GM12878 (cell line): ENCODE measurements around the gene LAMA5. TPM values are rescaled to one million over a fixed set of nuclear protein-coding genes. Genes with fewer than 3 reads are reported as not detected.

Source experiments
- ATAC-seq: fragments of 200-7000 bp; cut with Tn5 transposase; 3 replicates; pipeline ENCODE4 v1.9.1; 2020; ENCODE audit warnings: mild to moderate bottlenecking, moderate library complexity
- BruUV-seq: library from RNA; stranded (reverse); fragments of 400-500 nt; replicated peaks from 2 replicates; lab custom pipeline; 2021; lab: Mats Ljungman, UMichigan
- CTCF ChIA-PET: fragments of 300-600 bp; sonication (Branson Sonifier 250); formaldehyde crosslinking; extraction: SDS; loops from one replicate; lab custom pipeline; 2021; ENCODE audit warnings: inconsistent platforms; lab: Yijun Ruan, JAX
- POLR2A ChIA-PET: fragments of 350-600 bp; formaldehyde crosslinking; extraction: SDS; loops from one replicate; lab custom pipeline; 2021; ENCODE audit warnings: inconsistent platforms; lab: Charles Lee
- RAD21 ChIA-PET: fragments of 300-600 bp; sonication (Branson Sonifier 250); formaldehyde crosslinking; loops from one replicate; lab custom pipeline; 2023; ENCODE audit warnings: antibody characterized with exemption; ENCODE audit not compliant: unreplicated experiment; lab: Charles Lee
- SMC1A ChIA-PET: fragments of 300-600 bp; sonication (Branson Sonifier 250); formaldehyde crosslinking; loops from one replicate; lab custom pipeline; 2023; ENCODE audit not compliant: unreplicated experiment, uncharacterized antibody; lab: Charles Lee
- DNase-seq: peaks from one replicate; pipeline ENCODE4 v3.0.0-alpha.2; 2011; ENCODE audit warnings: low read depth, low spot score
- FAIRE-seq: peaks from 3 replicates; lab custom pipeline; 2011; peaks lifted over from hg19 to GRCh38; lab: Jason Lieb, UNC
- H2AFZ ChIP-seq: 2 replicates; pipeline ENCODE4 v1.6.0; 2011; ENCODE audit warnings: low read depth, low read length, control low read depth; ENCODE audit not compliant: control insufficient read depth
- H3K27ac ChIP-seq: 2 replicates; pipeline ENCODE4 v1.5.1; 2011; ENCODE audit warnings: control low read depth; ENCODE audit not compliant: control insufficient read depth, insufficient read depth
- H3K27me3 ChIP-seq, 2 experiments: replicated peaks in 1 of 2; 2 replicates each; pipeline versions ENCODE4 v1.6.0 to v1.6.1; 2011; ENCODE audit warnings: low read length in 1 of 2; ENCODE audit not compliant: control insufficient read depth in 2 of 2, insufficient read depth in 2 of 2
- H3K36me3 ChIP-seq, 2 experiments: 2 replicates each; pipeline ENCODE4 v1.5.1; 2011; ENCODE audit warnings: low read length in 1 of 2; ENCODE audit not compliant: control insufficient read depth in 2 of 2, insufficient read depth in 2 of 2
- H3K4me1 ChIP-seq: 2 replicates; pipeline ENCODE4 v1.6.1; 2011; ENCODE audit warnings: mild to moderate bottlenecking, low read length, moderate library complexity, mixed read lengths; ENCODE audit not compliant: control insufficient read depth, insufficient read depth
- H3K4me2 ChIP-seq: 2 replicates; pipeline ENCODE4 v1.6.0; 2011; ENCODE audit warnings: control low read depth; ENCODE audit not compliant: control insufficient read depth, insufficient read depth
- H3K4me3 ChIP-seq: fragments of 200-600 bp; sonication (generic); 2 replicates; pipeline ENCODE4 v1.5.1; 2016
- H3K79me2 ChIP-seq: 2 replicates; pipeline ENCODE4 v1.6.0; 2011; ENCODE audit warnings: low read length; ENCODE audit not compliant: control insufficient read depth, insufficient read depth
- H3K9ac ChIP-seq: 2 replicates; pipeline ENCODE4 v1.8.0; 2011; ENCODE audit warnings: low read length, control low read depth, mixed read lengths; ENCODE audit not compliant: control insufficient read depth, insufficient read depth
- H3K9me3 ChIP-seq: replicated peaks from 3 replicates; pipeline ENCODE4 v1.5.1; 2011; ENCODE audit warnings: mild to moderate bottlenecking, low read length; ENCODE audit not compliant: control insufficient read depth, insufficient read depth
- H4K20me1 ChIP-seq: 2 replicates; pipeline ENCODE4 v1.6.0; 2011; ENCODE audit not compliant: control insufficient read depth, insufficient read depth
- BHLHE40 ChIP-seq, 2 experiments: fragments of 450-650 bp in 1 of 2; IDR thresholded peaks; 2 replicates each; pipeline ENCODE4 v1.6.1; 2011 to 2017; ENCODE audit warnings: low read depth in 2 of 2, borderline replicate concordance in 1 of 2, improper control_type of control experiment in 1 of 2, low read length in 1 of 2, mild to moderate bottlenecking in 1 of 2
- FOS ChIP-seq: IDR thresholded peaks from 3 replicates; pipeline ENCODE4 v1.6.1; 2011; ENCODE audit warnings: borderline replicate concordance; ENCODE audit not compliant: insufficient read length; ENCODE audit errors: extremely low read depth
- NR2F1 ChIP-seq: fragments of 450-650 bp; conservative IDR thresholded peaks from 2 replicates; pipeline ENCODE4 v1.6.1; 2017; ENCODE audit warnings: mild to moderate bottlenecking
- PAX5 ChIP-seq: IDR thresholded peaks from 2 replicates; pipeline ENCODE4 v1.6.1; 2011; ENCODE audit warnings: low read depth, low read length, borderline replicate concordance
- RBBP5 ChIP-seq: fragments of 200-600 bp; sonication (generic); conservative IDR thresholded peaks from 2 replicates; pipeline ENCODE4 v1.6.1; 2016
- TCF12 ChIP-seq: IDR thresholded peaks from 2 replicates; pipeline ENCODE4 v1.6.1; 2011; ENCODE audit warnings: low read depth, mild to moderate bottlenecking, low read length
- TCF3 ChIP-seq: IDR thresholded peaks from 2 replicates; pipeline ENCODE4 v1.6.1; 2012; ENCODE audit warnings: low read depth, mild to moderate bottlenecking, low read length, borderline replicate concordance; ENCODE audit not compliant: insufficient read depth
- TCF7 ChIP-seq: IDR thresholded peaks from 2 replicates; pipeline ENCODE4 v1.6.1; 2014; ENCODE audit warnings: antibody characterized with exemption, borderline replicate concordance
- WGBS: methylation state at CpG from one replicate; pipeline ENCODE4 v1.1.6; 2016; ENCODE audit warnings: low lambda C conversion rate; ENCODE audit not compliant: insufficient replicate concordance, insufficient coverage; ENCODE audit errors: missing lambda C conversion rate; 5-methylcytosine and 5-hydroxymethylcytosine counted together
- in situ Hi-C: fragments of 300-500 bp; cut with MboI; formaldehyde crosslinking; loops from 9 replicates; pipeline ENCODE4 v1.14.3; 2018; ENCODE audit warnings: mixed read lengths
- intact Hi-C: fragments of 100-400 bp; cut with micrococcal nuclease; formaldehyde crosslinking; loops from one replicate; pipeline ENCODE4 v1.14.2; 2022; ENCODE audit not compliant: unreplicated experiment
- polyA plus RNA-seq, 11 experiments: library from polyadenylated mRNA; depleted of rRNA in 4 of 11; unstranded in 6 of 11; stranded (reverse) in 5 of 11; fragments of >200 nt; fragmentation: Nextera tagmentation in 4 of 11; fragmentation: Illumina TruSeq in 1 of 11; extraction: Ambion mirVana in 4 of 11; extraction: Trizol in 1 of 11; gene quantifications; 1 replicate in 1 of 11; 2 replicates in 10 of 11; pipeline versions ENCODE4 v1.2.1 to v1.2.3, GENCODE V29; 2011 to 2016; ENCODE audit warnings: inconsistent platforms in 2 of 11, missing spikeins in 2 of 11, low read depth in 1 of 11
- total RNA-seq, 4 experiments: library from RNA; depleted of rRNA in 3 of 4; stranded (reverse); fragments of >200 nt in 3 of 4; fragmentation: Illumina TruSeq in 1 of 4; extraction: Trizol in 1 of 4; gene quantifications; 2 replicates each; pipeline versions ENCODE4 v1.2.1 to v1.2.3, GENCODE V29; 2013 to 2021
- TF ChIP-seq, protein P1 (sequence below): IDR thresholded peaks from 2 replicates; pipeline ENCODE4 v1.6.1; 2012; ENCODE audit warnings: low read depth, low read length, improper control_type of control experiment

The LAMA5 gene
- total and polyA plus RNA-seq, 10 of the 15 experiments (the other 5 are each of a cell fraction or from before 2014, with no cell fraction given), result 0.09 to 3.1 (median 1.6) TPM; not detected in 3

DNA sequence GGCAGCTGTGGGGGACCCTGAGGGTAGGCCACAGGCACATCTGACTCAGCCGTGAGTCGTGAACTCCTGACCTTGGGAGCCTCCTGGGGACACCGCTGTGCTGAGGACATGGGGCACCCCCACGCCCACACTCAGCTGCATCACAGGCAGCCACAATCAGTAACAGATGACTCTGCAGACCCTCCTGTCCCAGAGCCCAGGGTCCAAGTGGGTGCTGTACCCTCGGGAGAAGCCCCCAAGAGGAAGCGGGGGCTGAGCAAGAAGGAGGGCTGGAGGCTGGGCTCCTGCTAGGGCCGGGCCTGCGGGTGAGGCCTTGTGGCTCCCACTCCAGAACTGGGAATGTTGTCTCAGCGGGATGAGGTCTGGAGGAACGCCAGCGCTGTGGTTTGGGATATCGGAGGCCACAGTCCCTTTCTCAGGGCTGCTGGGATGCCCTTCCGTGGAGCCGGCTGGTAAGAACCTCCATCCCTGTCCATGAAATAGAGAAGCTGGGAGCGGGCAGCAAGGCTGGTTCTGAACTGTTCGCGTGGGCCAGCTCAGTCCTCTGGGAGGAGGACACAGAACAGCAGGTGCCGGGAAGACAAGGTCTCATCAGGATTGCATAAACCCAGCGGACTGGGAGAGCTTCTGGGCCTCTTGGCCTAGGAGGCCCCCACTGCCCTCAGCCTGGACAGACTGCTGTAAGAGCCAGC lies 3.1 kb upstream of the LAMA5 start:
- Histone ChIP-seq H3K9ac (no peak overlapping the region), H3K4me3 (no peak overlapping the region), H3K36me3 (no peaks in the 10 kb centered on the region), H4K20me1 (no peaks in the 10 kb centered on the region), H2AFZ (no peak overlapping the region), H3K27me3 (peaks cover 4 to 15% of the 10 kb centered on the region in 2 experiments), H3K4me1 (peaks cover 5% of the 10 kb centered on the region), H3K79me2 (no peaks in the 10 kb centered on the region), H3K4me2 (no peak overlapping the region), H3K27ac (no peak overlapping the region), H3K9me3 (no peaks in the 10 kb centered on the region)
- ChIA-PET CTCF (no interaction called here), POLR2A (no interaction called here), SMC1A (no interaction called here), RAD21 (no interaction called here)
- no peak for FAIRE-seq
- no peak for ATAC-seq
- no TSS peak for BruUV-seq
- 33% methylated on average over 17 of the region's 19 CpGs for WGBS
- TF ChIP-seq TCF3 (0 out of 2 replicates have a peak, but pooled peaks have one; percentile 25), TCF12 (peak; percentile 78; the same call in 1 of the 2 replicates), NR2F1 (peak; percentile 82), BHLHE40 (IDR thresholded peaks at IDR 0.05; ENCODE audit: borderline replicate concordance in 1 of 2, low read depth in 2 of 2, low read length in 1 of 2) (peak in 1 of 2 experiments; percentile 18; a peak in 1 of 4 replicates), TCF7 (no peak)
- in situ Hi-C loops, result no loop called here
- no peak for DNase-seq
- intact Hi-C loops, result no loop called here

DNA sequence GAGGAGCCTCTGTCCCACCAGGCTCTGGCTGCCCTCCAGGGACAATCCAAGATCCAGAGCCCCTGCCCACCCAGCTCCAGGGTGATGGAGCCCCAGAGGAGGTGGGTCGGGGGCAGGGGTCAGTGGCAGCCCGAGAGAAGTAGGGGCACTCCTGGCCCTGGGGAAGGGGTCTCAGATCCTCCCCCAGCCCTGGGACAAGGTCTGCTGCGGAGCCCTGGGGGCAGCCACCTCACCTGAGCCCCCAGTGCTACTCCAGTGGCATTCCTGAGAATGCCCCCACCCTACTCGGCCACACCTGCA lies 2.7 kb upstream of the LAMA5 start:
- H3K27ac ChIP-seq, result no peak overlapping the region
- ATAC-seq (no peak), DNase-seq (no peak), FAIRE-seq (no peak)
- no peak overlapping the region for H3K4me3 ChIP-seq
- ChIA-PET RAD21 (no interaction called here), POLR2A (no interaction called here), SMC1A (no interaction called here), CTCF (no interaction called here)
- no peak overlapping the region for H2AFZ ChIP-seq
- no peak overlapping the region for H3K9ac ChIP-seq
- intact Hi-C loops, result no loop called here
- 18% methylated on average over 4 of the region's 4 CpGs for WGBS
- no peaks in the 10 kb centered on the region for H4K20me1 ChIP-seq
- no peak overlapping the region for H3K4me2 ChIP-seq
- in situ Hi-C loops, result no loop called here
- no peaks in the 10 kb centered on the region for H3K9me3 ChIP-seq
- TF ChIP-seq PAX5, result 0 out of 2 replicates have a peak, but pooled peaks have one; percentile 24
- TF ChIP-seq, protein P1, sequence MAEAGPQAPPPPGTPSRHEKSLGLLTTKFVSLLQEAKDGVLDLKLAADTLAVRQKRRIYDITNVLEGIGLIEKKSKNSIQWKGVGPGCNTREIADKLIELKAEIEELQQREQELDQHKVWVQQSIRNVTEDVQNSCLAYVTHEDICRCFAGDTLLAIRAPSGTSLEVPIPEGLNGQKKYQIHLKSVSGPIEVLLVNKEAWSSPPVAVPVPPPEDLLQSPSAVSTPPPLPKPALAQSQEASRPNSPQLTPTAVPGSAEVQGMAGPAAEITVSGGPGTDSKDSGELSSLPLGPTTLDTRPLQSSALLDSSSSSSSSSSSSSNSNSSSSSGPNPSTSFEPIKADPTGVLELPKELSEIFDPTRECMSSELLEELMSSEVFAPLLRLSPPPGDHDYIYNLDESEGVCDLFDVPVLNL, result no peak
- no peak for TF ChIP-seq RBBP5
- TF ChIP-seq FOS, result no peak
- H3K36me3 ChIP-seq, result no peaks in the 10 kb centered on the region
- BruUV-seq, result no TSS peak
- H3K4me1 ChIP-seq, result peaks cover 5% of the 10 kb centered on the region
- no peaks in the 10 kb centered on the region for H3K79me2 ChIP-seq
- H3K27me3 ChIP-seq, result peaks cover 4 to 15% of the 10 kb centered on the region in 2 experiments
